Thyroid gland (tissue), 4 donors: ENCODE results near the gene CYBA. TPM values are rescaled to one million over a fixed set of nuclear protein-coding genes. Genes with fewer than 3 reads are reported as not detected.

ENCODE experiments used
- DNase-seq, 2 donors: peaks; one replicate each; pipeline ENCODE4 v3.0.0-alpha.2; 2019
- H3K27ac ChIP-seq, 3 donors: fragments of 200-600 bp; sonication (generic); 1 replicate in 2 of 3; 2 replicates in 1 of 3; pipeline ENCODE4 v1.5.1; 2016 to 2019; ENCODE audit warnings: mild to moderate bottlenecking in 1 of 3, moderate library complexity in 1 of 3
- H3K27me3 ChIP-seq: fragments of 200-600 bp; sonication (generic); one replicate; pipeline ENCODE4 v1.5.1; 2019
- H3K36me3 ChIP-seq, 2 donors: fragments of 200-600 bp; sonication (generic); one replicate each; pipeline ENCODE4 v1.5.1; 2016 to 2019
- H3K4me1 ChIP-seq, 2 donors: fragments of 200-600 bp; sonication (generic); one replicate each; pipeline ENCODE4 v1.5.1; 2017 to 2019
- H3K4me3 ChIP-seq, 3 donors: fragments of 200-600 bp; sonication (generic); replicated peaks in 1 of 3; 1 replicate in 2 of 3; 2 replicates in 1 of 3; pipeline ENCODE4 v1.5.1; 2016; ENCODE audit warnings: mild to moderate bottlenecking in 1 of 3
- H3K9me3 ChIP-seq: fragments of 200-600 bp; sonication (generic); one replicate; pipeline ENCODE4 v1.5.1; 2017
- CTCF ChIP-seq, 6 experiments: fragments of 200-600 bp in 3 of 6; fragments of 450-650 bp in 3 of 6; sonication (generic) in 3 of 6; IDR thresholded peaks; one replicate each; pipeline ENCODE4 v1.5.1; 2016 to 2019; ENCODE audit warnings: antibody characterized with exemption in 6 of 6, mild to moderate bottlenecking in 2 of 6, inconsistent platforms in 1 of 6, moderate library complexity in 1 of 6
- POLR2A ChIP-seq, 2 donors: fragments of 450-650 bp; IDR thresholded peaks; one replicate each; pipeline ENCODE4 v1.6.1; 2017; ENCODE audit warnings: antibody characterized with exemption in 2 of 2, mild to moderate bottlenecking in 2 of 2, moderate library complexity in 1 of 2
- WGBS, 2 donors: methylation state at CpG; one replicate each; pipeline ENCODE4 v1.1.5; 2017; 5-methylcytosine and 5-hydroxymethylcytosine counted together
- intact Hi-C: fragments of 100-400 bp; cut with DNase I; formaldehyde crosslinking; loops from one replicate; pipeline ENCODE4 v1.15.1; 2023
- total RNA-seq, 4 donors: library from RNA; depleted of rRNA; stranded (reverse); fragments of >200 nt; gene quantifications; one replicate each; pipeline ENCODE4 v1.2.3, GENCODE V29; 2016

CYBA gene
- total RNA-seq, 4 donors from 2014 or later: 199 to 475 (median 339) TPM

DNA sequence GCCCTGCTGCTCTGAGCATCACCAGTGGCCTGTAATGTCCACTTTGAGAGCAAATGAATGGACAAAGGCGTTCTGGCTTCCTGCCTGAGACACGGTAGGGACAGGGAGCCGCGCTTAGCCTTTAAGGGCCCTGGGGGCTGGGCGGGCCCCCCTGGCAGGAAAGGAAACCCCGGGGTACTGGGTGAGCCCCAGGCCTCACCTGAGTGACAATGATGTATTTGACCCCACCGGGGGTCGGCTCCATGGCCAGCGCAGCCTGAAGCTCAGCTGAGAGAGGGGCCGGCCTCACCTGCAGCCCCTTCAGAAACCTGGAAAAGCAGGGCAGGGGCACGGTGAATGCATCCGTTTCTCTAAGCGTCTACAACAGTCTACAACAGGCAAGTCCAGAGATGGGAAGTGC, 2.2 kb upstream of the CYBA start:
- 90 to 92% methylated on average over 13 of the region's 13 CpGs for WGBS, 2 donors
- intact Hi-C loops: loop anchor here (10.0 kb wide), 2 partner anchors 78 to 208 kb away; partner anchors contain the start of gene ZC3H18
- peaks cover 17 to 19% of the 10 kb centered on the region in 2 donors for H3K4me1 ChIP-seq
- TF ChIP-seq POLR2A (IDR thresholded peaks at IDR 0.05) (no peak), CTCF (IDR thresholded peaks at IDR 0.05) (no peak)
- no peaks in the 10 kb centered on the region for H3K9me3 ChIP-seq
- no peak overlapping the region for H3K4me3 ChIP-seq
- H3K27ac ChIP-seq: no peak overlapping the region
- no peaks in the 10 kb centered on the region for H3K27me3 ChIP-seq
- no peaks in the 10 kb centered on the region for H3K36me3 ChIP-seq
- no peak for DNase-seq

DNA sequence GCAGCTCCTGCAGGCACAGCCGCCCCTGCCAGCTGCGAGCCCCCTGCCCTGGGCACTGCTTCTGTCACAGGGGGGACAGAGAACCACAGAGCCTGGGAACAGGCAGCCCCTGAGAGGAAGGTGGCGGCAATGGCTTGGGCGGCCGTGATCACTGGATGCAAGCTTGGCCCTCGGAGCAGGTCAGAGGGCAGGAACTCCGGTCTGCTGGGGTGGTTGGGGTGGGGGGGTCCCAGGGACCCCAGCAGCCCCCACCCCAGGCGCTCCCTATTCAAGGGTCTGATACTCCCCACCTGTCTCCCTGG, 1.9 kb upstream of the CYBA start:
- intact Hi-C loops: loop anchor here (10.0 kb wide), 2 partner anchors 78 to 208 kb away; partner anchors contain the start of gene ZC3H18
- DNase-seq: no peak
- TF ChIP-seq POLR2A (IDR thresholded peaks at IDR 0.05) (no peak), CTCF (IDR thresholded peaks at IDR 0.05) (no peak)
- Histone ChIP-seq H3K27ac (no peak overlapping the region), H3K27me3 (no peaks in the 10 kb centered on the region), H3K4me1 (peaks cover 17 to 19% of the 10 kb centered on the region in 2 donors), H3K4me3 (no peak overlapping the region), H3K36me3 (no peaks in the 10 kb centered on the region), H3K9me3 (no peaks in the 10 kb centered on the region)
- 96 to 97% methylated on average over 4 to 6 of the region's 8 CpGs for WGBS, 2 donors

DNA sequence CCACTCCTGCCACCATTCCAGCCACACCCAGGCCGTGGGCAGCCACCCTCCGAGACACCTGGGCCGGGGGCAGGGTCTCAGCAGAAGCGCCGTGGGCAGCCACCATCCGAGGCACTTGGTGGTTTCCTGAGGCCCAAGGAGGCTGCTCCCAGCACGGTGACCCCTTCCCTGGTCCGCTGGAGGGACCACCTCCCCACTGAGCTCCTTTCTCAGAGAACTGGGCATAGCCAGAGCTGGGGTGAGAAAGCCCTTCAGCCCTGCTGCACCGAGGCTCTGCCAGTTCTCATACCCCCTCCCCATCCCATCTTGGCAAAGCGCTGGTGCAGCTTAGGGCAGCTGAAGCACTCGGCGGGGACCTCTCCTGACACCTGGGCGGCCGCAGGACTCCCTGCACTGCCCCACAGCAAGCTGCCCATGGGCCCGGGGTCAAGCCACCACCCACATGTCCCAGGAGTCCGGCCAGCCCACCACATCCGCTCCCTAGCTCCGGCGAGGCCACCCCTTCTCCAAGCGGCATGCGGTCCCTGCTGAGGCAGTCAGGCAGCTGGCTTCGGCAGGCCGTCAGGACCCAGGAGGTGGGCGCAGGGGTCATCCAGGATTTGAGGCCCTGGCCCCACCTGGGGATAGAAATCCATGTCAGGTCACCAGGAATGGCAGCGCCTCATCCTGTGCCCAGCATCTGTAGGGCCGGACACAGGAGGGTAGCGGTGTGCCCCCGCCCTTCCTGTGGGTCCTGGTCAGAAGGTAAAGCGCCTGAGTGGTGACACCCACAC, 1.3 kb upstream of the CYBA start:
- Histone ChIP-seq H3K4me3 (peak overlapping the region in 1 of 3 donors; percentile 70), H3K4me1 (peaks cover 17 to 19% of the 10 kb centered on the region in 2 donors), H3K27ac (peak overlapping the region; percentile 58 to 83 (median 73)), H3K9me3 (no peaks in the 10 kb centered on the region), H3K27me3 (no peaks in the 10 kb centered on the region), H3K36me3 (no peaks in the 10 kb centered on the region)
- intact Hi-C loops: loop anchor here (10.0 kb wide), 2 partner anchors 77 to 207 kb away; partner anchors contain the start of gene ZC3H18
- TF ChIP-seq CTCF (IDR thresholded peaks at IDR 0.05) (no peak), POLR2A (IDR thresholded peaks at IDR 0.05) (no peak)
- no peak for DNase-seq
- 77 to 98% methylated on average over 10 to 14 of the region's 29 CpGs for WGBS, 2 donors

- intact Hi-C loops: loop anchor here (10.0 kb wide), 2 partner anchors 77 to 207 kb away; partner anchors contain the start of gene ZC3H18
- 9 to 44% methylated on average over 8 to 12 of the region's 24 CpGs for WGBS, 2 donors
- peak overlapping the region; percentile 58 to 83 (median 73) for H3K27ac ChIP-seq
- no peaks in the 10 kb centered on the region for H3K9me3 ChIP-seq
- peak; percentile 92 to 94 for DNase-seq
- peak in 1 of 2 donors; percentile 2 for TF ChIP-seq POLR2A (IDR thresholded peaks at IDR 0.05)
- TF ChIP-seq CTCF (IDR thresholded peaks at IDR 0.05): no peak
- H3K4me1 ChIP-seq: peaks cover 17 to 19% of the 10 kb centered on the region in 2 donors
- no peaks in the 10 kb centered on the region for H3K36me3 ChIP-seq
- H3K4me3 ChIP-seq: peak overlapping the region in 2 of 3 donors; percentile 42 to 70
- no peaks in the 10 kb centered on the region for H3K27me3 ChIP-seq
These were observed 579 bp upstream of the CYBA start for GRCh38 chr16:88651276-88651988.
